HG03469 (cell line): ENCODE data around the gene CLSTN2.
"Not testable (repeated sequence)": the region's sequence is repeated elsewhere in the genome, so short reads cannot be mapped to it uniquely, and the experiment has no call there.

Experiments
- ATAC-seq: cut with Tn5 transposase; IDR thresholded peaks from one replicate; pipeline ENCODE4 v1.9.1; 2021; ENCODE audit warnings: mild to moderate bottlenecking, moderate library complexity, moderate number of reproducible peaks; ENCODE audit not compliant: unreplicated experiment

Gene CLSTN2

DNA sequence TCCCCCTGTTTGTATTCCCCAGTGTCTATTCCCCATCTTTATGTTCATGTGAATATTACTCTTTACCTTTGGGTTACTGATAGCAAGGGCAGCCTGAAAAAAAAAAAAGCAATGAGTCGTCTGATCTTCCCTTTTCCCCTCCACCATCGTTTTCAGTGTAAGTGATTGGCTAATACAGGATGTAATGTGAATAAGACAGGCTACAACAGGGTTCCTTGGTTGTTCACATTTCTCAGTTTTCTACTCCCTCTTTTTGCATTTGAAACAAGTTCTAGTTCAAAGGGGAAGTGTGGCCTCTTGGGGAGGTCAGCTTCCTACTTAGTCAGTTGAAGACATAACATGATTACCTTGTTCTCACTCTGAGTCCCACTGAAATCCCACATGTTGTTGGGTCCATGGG, 464.9 kb downstream of the CLSTN2 start:
- ATAC-seq = no peak

DNA sequence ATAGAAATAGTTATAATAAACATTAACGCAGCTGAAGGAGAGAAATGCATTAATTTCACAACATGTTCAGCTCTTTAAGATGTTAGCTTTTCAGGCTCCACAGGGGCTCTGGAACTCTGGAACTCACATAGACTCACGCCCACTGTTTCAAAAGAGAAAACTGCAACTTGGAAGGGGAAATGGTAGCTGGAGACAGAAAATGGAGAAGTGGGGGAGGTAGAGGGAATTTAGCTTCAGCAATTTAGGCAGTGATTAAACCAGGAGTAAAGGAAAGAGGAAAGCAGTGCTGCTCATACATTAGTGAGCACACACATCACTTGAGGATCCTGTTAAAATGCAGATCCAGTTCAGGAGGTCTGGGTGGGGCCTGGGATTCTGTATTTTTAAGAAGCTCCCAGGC, 468.1 kb downstream of the CLSTN2 start:
- ATAC-seq = no peak

DNA sequence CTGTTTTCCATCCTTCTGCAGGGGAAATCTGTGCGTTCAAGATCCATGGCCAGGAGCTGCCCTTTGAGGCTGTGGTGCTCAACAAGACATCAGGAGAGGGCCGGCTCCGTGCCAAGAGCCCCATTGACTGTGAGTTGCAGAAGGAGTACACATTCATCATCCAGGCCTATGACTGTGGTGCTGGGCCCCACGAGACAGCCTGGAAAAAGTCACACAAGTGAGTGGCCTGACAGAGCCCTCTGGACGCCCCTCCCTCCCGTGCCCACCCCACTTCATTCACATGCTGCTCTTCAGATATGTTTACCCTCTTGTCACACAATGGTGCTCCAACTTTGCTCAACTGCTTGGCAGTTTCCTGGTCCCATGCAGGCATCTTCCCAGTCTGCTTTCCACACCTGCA, 468.6 kb downstream of the CLSTN2 start:
- ATAC-seq = no peak

DNA sequence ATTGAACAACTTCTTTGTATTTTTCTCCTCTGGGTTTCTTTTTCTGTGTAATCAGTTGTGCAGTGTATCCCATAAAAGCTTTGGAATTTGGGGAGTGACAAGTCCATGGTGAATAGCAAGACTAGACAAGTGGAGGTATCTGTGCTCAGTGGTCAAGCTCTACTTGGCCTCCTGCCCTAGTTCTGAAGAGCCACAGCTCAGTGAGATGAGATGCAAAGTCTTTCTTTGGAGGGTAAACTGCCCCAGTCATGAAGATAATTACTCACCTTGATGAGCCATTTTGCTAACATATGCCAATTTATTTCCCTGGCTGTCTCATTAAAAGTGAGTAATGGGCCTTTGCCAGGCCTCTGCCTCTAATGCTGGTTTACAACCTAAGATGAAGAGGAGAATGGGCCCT, 471.7 kb downstream of the CLSTN2 start:
- no peak for ATAC-seq

DNA sequence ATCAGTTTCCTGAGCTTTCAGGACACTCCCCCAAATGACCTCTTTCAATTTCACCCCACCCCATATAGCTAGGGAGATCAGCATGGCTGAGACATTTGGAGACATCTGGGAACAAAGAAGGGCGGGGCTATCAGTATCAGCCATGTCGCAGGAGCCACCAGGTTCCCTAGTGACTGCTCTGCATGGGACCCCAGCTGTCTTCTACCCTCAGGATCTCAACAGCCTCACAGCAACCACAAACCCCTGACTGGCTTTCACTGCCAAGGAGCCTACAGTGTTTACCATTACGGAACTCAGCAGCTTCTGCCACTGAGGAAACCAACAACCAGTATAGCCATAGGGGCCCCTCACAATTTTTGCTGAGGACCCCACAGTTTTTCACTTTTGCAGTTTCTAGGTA, 473.3 kb downstream of the CLSTN2 start:
- no peak for ATAC-seq

DNA sequence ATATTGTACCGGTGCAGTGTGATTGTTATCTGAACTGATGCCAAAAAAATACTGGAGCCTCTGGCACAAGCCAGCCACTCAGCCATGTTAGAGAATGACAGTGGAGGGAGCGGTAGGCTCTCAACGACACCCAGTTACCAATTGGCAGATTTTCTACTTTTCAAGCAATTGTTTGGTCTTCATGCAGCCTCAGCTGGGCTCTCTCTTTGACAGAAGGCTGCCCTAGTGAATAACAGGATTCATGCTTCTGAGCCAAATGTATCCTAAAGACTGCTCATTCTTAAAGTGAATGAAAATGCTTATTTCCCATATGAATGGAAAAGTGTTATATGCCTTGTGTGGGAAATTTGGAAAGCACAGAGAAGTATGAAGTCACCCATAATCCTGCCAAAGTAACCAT, 481.7 kb downstream of the CLSTN2 start:
- ATAC-seq = no peak

DNA sequence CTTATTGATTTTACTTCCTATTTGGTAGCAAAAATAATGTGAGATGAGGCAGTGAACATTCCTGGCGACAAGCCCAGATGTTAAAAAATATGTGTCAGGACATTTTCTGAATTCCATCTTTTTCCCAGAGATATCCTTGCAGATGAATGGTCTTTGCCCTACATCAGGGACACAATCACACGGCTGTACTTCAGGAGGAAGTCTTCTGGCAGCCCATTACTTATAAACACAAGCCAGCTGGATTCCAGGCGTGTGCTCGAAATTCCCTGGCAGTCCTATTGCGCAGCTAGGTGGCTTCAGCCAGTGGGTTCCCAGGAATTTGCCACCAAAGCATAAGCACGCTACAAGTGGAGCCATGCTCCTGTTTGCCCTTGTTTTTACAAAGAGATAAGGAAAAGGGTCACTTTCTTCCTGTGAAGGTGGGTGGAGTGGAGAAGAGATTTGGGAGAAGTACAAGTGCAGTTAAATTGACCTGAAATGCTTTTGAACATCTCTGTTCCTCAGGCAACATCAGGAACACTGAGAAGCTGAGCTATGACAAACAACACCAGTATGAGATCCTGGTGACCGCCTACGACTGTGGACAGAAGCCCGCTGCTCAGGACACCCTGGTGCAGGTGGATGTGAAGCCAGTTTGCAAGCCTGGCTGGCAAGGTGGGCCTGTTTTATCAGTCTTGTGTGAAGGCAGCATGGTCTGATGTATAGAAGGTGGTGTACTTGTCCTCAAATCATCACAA, 485.8 kb downstream of the CLSTN2 start:
- no peak for ATAC-seq

DNA sequence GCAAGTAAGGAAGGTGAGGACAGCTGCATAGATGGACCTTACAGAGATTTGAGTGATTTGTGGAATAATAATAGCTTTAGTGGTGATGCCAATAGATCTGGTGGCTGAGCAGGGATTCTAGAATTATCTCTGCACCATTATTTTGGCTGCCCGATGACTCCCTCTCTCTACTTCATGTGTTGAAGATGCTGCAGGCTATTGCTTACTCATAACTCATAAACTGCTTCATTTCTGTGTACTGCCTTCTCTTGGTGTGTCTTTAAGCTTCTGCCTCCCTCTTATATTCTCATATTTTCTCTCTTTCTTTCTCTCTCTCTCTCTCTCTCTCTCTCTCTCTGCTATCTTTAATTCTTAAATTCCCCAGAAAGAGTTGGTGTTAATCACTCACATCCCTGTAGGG, 486.9 kb downstream of the CLSTN2 start:
- ATAC-seq = no peak

DNA sequence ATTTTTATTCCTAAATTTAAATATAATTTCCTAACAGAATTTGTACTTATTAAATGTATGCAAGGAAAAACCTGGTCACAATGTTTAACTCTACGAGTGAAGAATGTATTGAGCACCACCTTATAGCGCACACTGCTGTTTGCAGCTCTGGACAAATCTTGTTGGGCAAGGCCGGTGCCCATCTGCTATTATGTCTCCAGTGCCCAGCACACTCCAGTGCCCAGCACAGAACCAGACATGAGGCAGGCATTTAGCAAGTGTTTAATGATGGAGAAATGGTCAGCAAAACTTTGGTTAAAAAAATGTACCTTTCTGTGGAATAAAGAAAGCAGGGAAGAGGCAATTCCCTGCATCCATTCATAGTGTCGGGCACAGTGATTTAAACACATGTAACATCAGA, 488.2 kb downstream of the CLSTN2 start:
- ATAC-seq = no peak

DNA sequence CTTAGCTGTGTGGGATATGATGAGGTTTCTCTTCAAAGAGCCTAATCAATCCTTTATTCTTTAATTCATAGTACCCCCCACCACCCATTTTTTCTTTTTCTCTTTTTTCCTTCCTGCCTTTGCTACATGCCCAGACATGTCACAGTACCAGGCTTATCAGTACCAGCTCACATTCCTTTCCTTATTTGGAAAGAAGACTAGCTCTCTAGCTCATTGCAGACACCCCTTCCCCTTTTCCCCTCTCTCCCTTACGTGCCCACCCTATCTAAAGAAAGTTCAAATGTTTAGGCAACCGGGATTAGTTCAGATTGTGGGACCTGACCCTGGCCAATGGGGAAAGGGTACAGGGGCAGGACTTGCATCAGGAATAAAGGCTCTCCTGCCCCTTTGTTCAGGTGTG, 488.6 kb downstream of the CLSTN2 start:
- ATAC-seq = not testable (repeated sequence)

DNA sequence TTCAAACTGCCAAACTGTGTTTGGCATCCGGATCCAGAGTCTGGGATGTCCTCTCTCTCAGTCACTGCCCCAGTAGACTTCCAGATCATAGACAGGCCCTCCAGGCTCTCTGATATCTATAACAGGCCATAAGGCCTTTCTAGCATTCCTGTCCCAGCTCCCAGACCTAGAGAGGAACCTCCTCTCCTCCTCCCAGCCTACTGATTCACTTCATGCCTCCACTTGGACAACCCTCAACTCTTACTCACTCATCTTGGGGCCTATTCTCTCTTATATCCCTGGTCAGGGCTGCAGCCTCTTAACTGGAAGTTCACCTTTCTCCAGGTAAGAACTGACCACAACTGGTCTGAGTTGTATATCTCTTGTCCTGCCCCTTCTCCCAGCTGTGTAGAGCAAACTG, 489.2 kb downstream of the CLSTN2 start:
- no peak for ATAC-seq

DNA sequence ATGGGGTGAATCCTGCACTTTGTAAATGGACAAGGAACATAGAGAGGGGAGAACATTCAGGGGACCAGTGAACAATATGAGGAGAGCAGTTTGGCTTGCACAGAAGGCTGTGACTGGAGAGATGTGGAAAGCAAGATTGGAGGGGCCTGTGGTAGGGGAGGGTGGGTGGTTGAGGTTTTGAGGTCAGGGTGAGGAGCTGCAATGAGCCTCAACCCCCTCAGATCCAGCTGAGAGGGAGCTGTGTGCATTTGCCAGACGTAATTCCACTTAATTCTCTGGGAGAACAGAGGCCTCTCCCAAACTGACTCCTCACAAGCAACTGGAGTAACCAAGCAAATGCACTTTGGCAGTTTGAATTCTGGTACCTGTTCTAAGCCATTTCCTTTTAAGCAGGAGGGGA, 489.7 kb downstream of the CLSTN2 start:
- ATAC-seq = no peak

DNA sequence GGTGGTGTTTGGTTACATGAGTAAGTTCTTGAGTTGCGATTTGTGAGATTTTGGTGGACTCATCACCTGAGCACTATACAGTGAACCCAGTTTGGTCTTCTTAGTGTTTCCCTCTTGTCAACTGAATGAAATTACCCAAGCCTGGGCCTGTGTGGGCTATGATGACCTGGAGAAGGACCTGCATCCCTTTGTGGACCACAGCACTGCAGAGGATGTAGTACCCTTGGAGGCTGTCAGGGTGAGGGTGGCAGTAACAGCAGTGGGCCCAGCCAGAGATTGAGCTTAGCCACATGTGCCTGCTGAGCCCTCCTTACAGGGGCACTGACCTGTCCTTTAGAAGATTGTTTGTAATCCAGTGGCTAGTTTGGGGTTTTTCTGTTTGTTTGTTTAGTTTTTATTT, 492.8 kb downstream of the CLSTN2 start:
- no peak for ATAC-seq

DNA sequence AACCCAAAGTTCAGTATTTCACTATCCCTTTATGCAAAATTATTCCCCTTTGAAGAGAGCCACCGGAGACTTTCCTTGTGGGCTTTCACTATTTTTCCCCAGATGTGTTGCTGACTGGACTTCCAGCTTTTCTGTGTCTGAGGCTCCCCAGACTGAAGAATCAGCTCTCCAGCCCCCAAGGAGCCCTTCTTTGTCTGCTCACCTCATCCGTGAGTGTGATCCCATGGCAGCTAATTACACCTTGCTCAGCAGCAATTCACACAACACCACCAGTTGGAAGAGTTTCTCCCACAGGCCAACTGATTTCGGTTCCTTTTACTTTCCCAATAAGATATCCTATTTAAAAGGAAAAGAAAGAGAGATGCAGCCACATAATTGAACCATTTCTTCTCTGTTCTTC, 493.4 kb downstream of the CLSTN2 start:
- no peak for ATAC-seq

DNA sequence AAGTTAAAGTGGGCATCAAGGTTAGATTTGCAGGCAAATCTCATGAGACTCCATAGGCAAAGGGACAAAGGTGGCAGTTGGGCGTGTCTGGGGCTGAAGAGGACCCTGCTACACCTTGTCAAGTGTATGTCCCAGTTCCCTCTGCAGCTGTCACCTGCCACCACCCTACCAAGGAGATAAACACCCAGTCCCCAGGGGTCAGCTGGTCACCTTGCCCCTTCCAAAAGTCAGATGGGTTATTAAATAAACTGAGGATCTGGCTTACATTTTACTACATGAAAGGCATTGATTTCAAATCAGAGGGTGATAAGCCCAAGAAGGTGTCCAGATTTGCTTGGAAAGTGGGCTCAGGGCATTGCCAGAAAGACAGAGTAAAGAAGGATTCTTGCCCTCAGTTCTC, 494.8 kb downstream of the CLSTN2 start:
- ATAC-seq = no peak

DNA sequence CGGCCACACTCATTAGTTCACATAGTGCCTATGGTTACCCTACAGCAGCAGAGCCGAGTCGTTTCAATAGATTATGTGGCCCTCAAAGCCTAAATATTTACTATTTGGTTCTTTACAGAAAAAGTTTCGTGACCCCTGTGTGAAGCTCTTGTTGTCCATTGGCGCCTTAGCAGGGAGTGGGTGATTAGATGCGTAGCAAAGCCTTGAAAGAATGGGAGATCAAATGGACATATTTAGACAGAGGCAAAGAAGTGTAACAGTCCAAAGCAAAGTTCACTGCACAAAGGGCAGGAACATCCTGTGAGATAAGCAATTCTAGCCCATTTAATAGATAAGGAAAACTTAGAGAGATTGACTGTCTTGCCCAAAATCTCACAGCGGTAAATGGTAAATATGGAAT, 495.5 kb downstream of the CLSTN2 start:
- ATAC-seq = no peak

DNA sequence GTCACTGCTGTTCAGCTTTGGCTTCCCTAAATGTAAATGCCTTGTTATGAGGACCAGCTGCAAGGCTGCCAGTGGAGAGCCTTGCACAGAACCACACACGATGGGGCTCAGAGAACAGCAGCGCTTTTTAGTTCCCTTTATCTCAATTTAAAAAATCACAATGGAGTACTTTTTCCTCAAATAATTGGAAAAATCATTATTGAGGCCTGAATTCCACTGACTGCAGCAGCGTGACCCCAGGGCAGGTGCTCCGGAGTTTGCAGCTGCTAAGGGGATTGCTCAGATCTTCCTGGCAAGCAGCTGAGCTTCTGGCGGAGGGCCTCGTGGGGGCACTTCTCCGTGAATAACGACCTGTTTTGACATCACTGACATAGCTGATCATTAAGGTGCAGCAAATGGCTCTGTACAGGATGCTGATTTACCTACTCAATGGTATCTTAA, 497.3 kb downstream of the CLSTN2 start:
- ATAC-seq = no peak

DNA sequence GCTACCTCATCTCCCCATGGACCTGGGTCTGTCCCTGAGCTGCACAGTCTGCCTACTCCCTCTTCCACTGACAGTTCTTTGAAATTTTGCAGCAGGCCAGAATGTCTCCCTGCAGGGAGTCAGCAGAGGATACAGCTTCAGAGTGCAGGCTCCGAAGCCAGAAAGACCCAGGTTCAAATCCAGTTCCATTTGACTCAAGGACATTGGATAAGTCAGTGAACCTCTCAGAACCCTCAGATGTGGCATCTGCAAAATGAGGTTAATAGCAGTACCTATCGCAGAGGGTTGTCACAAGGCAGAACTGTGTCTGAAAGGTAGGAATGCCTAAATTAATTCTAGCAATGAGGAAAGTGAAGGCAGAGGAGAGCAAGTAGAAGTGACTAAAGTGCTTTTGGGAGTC, 498.4 kb downstream of the CLSTN2 start:
- no peak for ATAC-seq

DNA sequence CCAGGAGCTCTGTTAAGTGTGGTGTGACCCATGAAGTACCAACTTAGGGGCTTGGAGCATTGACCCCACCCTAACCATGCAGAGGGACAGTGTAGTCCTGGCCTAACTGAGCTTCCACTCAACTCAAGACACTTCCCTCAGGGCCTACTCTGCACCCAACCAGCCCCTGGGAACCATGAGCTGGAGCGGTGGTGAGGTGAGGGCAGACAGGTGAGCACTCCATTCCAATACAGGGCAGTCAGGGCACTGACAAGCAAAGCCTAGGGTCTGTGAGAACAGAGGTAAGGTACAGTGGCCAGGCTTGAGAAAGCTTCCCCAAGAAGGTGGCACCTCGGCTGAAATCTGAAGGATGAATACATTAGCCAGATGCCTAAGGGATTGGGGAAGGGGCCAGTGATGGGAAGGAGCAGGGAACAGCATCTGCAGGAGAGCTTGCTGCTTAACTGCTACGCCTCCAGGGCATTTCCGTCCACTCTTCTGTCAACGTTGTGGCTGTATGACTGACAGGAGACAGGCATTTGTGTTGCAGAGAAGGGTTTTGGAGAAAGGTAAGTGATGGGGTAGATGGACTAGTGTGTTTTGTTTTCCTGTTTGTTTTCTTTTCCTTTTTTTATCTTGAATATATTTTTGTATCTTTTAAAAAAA, 499.4 kb downstream of the CLSTN2 start:
- no peak for ATAC-seq

DNA sequence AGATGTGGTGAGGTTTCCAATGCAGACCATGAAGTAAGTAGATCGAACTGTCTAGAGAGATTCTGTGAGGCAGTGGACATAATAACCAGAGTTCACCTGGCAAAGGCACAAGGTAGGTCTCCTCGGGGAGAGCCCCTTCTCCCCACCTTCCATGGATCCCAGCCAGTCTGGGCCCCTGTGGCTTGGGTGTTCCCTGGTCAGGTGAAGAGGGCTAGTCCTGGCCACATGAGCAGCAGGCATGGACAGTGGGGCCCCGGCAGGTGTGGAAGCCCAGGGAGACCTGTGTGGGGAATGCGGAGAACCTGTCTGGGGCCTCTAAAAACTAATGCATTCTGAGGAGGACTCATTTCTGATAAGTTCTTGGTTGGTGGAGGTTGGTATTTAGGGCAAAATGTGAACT, 501.4 kb downstream of the CLSTN2 start:
- no peak for ATAC-seq

DNA sequence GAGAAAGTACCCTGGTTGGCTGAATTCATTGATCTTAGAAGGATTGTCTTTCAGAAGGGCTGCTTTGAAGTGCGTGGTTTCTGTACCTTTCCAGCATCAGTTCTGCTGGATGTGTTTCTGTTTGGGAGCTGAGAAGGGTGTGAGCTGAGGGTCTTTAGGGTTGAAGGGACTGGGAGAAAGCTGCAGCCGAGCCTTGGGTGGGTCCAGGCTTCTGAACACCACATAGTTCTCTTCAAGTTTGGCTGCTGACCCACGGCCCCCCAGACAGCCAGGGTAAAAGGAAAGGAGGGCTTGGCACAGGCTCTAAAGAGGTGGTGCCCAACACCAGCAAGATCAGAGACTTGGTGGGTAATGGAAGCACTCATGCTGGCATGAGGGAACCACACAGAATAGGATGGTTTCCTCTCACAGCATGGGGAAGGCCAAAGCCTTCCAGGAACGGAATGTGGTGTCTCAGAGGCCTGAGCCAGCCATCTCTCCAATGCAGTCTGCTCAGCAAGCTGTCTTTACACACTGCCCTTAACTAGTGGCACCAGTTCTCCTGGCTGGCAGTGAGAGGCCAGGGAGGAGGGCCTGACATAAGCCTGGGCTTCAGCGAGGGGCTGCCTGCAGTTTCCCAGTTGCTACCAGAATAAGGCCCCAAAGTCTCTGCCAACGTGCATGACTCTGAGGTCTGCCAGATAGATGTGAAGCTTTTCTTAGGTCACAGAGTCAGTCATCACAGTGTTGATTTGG, 503.9 kb downstream of the CLSTN2 start:
- no peak for ATAC-seq

DNA sequence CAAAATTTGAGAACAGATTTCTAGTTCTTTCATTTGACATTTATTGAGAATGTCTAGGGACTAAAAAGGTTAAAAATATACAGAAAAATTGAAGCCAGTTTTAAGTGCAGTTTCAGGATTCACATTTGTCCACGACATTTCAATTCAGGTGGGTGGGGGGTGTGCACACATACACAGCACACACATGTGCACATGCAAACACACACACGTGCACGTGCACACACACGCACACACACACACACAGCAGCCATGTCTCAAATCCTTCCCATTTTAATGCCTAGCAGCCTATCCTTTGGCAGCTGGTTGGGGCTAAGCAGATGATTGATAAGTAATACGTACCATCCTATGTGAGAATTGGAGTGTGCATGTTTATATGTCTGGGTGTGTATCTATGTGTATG, 504.5 kb downstream of the CLSTN2 start:
- no peak for ATAC-seq
